ENCODE results near the gene KTI12.

KTI12 gene

GRCh38 chr1:51982161-51982560 is 51.4 kb downstream of the KTI12 start:
- DNase-seq (ENCODE audit: low spot score), result no peak

Measured in RKO (cell line).